ENCODE results near the gene ARMH4. TPM values are rescaled to one million over a fixed set of nuclear protein-coding genes. Genes with fewer than 3 reads are reported as not detected.
A peak's percentile ranks its signal among the peaks of the same experiment; 100 is the strongest.

The ARMH4 gene
- total and polyA plus RNA-seq, 10 of the 15 experiments (the other 5 are each of a cell fraction or from before 2014, with no cell fraction given): 0.50 to 0.97 (median 0.60) TPM; not detected in 7

DNA sequence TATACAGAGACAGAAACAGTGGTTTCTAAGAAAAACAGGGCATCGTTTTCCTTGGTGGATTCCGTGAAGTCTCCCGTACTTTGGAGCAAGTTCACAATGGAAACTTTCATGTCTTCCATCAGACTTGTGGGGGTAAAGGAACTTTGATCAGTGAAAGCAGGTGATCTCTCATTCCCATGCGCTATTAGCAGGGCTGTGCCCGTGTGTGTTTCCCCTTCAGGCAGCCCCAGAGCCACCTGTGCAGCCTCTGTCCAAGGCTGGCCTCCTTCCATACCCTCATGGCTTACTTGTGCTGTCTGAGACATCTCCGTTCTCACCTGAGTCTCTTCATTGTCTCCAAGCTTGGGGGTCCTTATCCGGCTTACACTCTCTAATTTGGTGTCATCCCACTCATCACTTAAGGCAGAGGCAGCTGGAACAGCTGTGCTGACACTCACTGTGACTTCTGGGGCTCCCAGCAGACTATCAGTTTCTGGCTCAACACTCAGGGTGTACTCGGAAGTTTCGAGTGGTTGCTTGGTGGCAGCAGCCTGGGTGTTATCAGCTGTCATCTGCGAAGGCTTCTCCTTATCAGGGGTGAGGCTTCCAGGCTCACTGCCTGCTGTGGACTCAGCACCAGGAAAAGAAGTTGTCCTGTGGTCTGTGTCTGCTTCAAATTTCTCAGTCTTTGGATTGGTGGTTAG is 13.8 kb downstream of the ARMH4 start:
- no TSS peak for BruUV-seq (replicated peaks)
- TF ChIP-seq RB1 (IDR thresholded peaks at IDR 0.05; ENCODE audit: borderline replicate concordance): no peak
- TF ChIP-seq FOXK2 (IDR thresholded peaks at IDR 0.05): no peak
- TF ChIP-seq ZNF217 (IDR thresholded peaks at IDR 0.05): no peak
- TF ChIP-seq MYC (IDR thresholded peaks at IDR 0.05; ENCODE audit: insufficient read depth, insufficient read length, insufficient replicate concordance, low read length, severe bottlenecking): no peak
- TF ChIP-seq FOS (IDR thresholded peaks at IDR 0.05; ENCODE audit: borderline replicate concordance, extremely low read depth, insufficient read length): no peak
- no peak for TF ChIP-seq SRF (IDR thresholded peaks at IDR 0.05; ENCODE audit: low read depth in 2 of 2, low read length in 2 of 2)
- no peak for TF ChIP-seq LARP7 (IDR thresholded peaks at IDR 0.05)
- TF ChIP-seq NFYB (IDR thresholded peaks at IDR 0.05; ENCODE audit: insufficient read depth, low read depth, low read length): no peak
- no peak for TF ChIP-seq POLR2AphosphoS2 (IDR thresholded peaks at IDR 0.05; ENCODE audit: low read depth, low read length)
- no peak for TF ChIP-seq BMI1 (IDR thresholded peaks at IDR 0.05; ENCODE audit: borderline replicate concordance)
- TF ChIP-seq, protein P1, sequence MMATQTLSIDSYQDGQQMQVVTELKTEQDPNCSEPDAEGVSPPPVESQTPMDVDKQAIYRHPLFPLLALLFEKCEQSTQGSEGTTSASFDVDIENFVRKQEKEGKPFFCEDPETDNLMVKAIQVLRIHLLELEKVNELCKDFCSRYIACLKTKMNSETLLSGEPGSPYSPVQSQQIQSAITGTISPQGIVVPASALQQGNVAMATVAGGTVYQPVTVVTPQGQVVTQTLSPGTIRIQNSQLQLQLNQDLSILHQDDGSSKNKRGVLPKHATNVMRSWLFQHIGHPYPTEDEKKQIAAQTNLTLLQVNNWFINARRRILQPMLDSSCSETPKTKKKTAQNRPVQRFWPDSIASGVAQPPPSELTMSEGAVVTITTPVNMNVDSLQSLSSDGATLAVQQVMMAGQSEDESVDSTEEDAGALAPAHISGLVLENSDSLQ (IDR thresholded peaks at IDR 0.05): no peak
- TF ChIP-seq TCF12 (IDR thresholded peaks at IDR 0.05; ENCODE audit: low read depth, low read length): no peak
- TF ChIP-seq ZSCAN29 (IDR thresholded peaks at IDR 0.05): no peak
- TF ChIP-seq HDAC6 (IDR thresholded peaks at IDR 0.05; ENCODE audit: unreplicated experiment): no peak
- no peak for TF ChIP-seq GATAD2B (conservative IDR thresholded peaks at IDR 0.05; ENCODE audit: low read depth)
- TF ChIP-seq STAT3 (IDR thresholded peaks at IDR 0.05; ENCODE audit: low read depth, low read length): no peak
- no peak for TF ChIP-seq TBL1XR1 (IDR thresholded peaks at IDR 0.05; ENCODE audit: low read depth, low read length)
- TF ChIP-seq CBFB (IDR thresholded peaks at IDR 0.05; ENCODE audit: low read depth): no peak
- TF ChIP-seq, protein P2, sequence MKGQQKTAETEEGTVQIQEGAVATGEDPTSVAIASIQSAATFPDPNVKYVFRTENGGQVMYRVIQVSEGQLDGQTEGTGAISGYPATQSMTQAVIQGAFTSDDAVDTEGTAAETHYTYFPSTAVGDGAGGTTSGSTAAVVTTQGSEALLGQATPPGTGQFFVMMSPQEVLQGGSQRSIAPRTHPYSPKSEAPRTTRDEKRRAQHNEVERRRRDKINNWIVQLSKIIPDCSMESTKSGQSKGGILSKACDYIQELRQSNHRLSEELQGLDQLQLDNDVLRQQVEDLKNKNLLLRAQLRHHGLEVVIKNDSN (IDR thresholded peaks at IDR 0.05; ENCODE audit: borderline replicate concordance, extremely low read length, insufficient read depth, low read depth, low read length): no peak
- TF ChIP-seq, protein P3, sequence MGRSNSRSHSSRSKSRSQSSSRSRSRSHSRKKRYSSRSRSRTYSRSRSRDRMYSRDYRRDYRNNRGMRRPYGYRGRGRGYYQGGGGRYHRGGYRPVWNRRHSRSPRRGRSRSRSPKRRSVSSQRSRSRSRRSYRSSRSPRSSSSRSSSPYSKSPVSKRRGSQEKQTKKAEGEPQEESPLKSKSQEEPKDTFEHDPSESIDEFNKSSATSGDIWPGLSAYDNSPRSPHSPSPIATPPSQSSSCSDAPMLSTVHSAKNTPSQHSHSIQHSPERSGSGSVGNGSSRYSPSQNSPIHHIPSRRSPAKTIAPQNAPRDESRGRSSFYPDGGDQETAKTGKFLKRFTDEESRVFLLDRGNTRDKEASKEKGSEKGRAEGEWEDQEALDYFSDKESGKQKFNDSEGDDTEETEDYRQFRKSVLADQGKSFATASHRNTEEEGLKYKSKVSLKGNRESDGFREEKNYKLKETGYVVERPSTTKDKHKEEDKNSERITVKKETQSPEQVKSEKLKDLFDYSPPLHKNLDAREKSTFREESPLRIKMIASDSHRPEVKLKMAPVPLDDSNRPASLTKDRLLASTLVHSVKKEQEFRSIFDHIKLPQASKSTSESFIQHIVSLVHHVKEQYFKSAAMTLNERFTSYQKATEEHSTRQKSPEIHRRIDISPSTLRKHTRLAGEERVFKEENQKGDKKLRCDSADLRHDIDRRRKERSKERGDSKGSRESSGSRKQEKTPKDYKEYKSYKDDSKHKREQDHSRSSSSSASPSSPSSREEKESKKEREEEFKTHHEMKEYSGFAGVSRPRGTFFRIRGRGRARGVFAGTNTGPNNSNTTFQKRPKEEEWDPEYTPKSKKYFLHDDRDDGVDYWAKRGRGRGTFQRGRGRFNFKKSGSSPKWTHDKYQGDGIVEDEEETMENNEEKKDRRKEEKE (IDR thresholded peaks at IDR 0.05): no peak
- FAIRE-seq (no peak), ATAC-seq (peak; percentile 66), DNase-seq (ENCODE audit: low read depth, low spot score) (no peak)
- H3K4me1 ChIP-seq (ENCODE audit: control insufficient read depth, insufficient read depth, low read length): no peaks in the 10 kb centered on the region
- ChIA-PET POLR2A (no interaction called here), CTCF (no interaction called here), SMC1A (ENCODE audit: uncharacterized antibody, unreplicated experiment) (no interaction called here), RAD21 (ENCODE audit: unreplicated experiment) (no interaction called here)
- H3K27ac ChIP-seq (ENCODE audit: control insufficient read depth, insufficient read depth): no peak overlapping the region
- H4K20me1 ChIP-seq (ENCODE audit: control insufficient read depth, insufficient read depth): no peaks in the 10 kb centered on the region
- no peaks in the 10 kb centered on the region for H3K79me2 ChIP-seq (ENCODE audit: control insufficient read depth, insufficient read depth, low read length)
- in situ Hi-C loops (cut with MboI): no loop called here
- H3K27me3 ChIP-seq (replicated peaks in 1 of 2; ENCODE audit: control insufficient read depth in 2 of 2, insufficient read depth in 2 of 2, low read length in 1 of 2): no peaks in the 10 kb centered on the region
- WGBS (ENCODE audit: insufficient coverage, insufficient replicate concordance, low lambda C conversion rate, missing lambda C conversion rate): 23% methylated on average over 10 of the region's 10 CpGs
- H3K36me3 ChIP-seq (ENCODE audit: control insufficient read depth in 2 of 2, insufficient read depth in 2 of 2, low read length in 1 of 2): no peaks in the 10 kb centered on the region
- no peak overlapping the region for H2AFZ ChIP-seq (ENCODE audit: control insufficient read depth, low read depth, low read length)
- no peak overlapping the region for H3K9ac ChIP-seq (ENCODE audit: control insufficient read depth, insufficient read depth, low read length)
- intact Hi-C loops (cut with micrococcal nuclease; ENCODE audit: unreplicated experiment): no loop called here
- no peaks in the 10 kb centered on the region for H3K9me3 ChIP-seq (replicated peaks; ENCODE audit: control insufficient read depth, insufficient read depth, low read length)
- no peak overlapping the region for H3K4me2 ChIP-seq (ENCODE audit: control insufficient read depth, insufficient read depth)
- no peak overlapping the region for H3K4me3 ChIP-seq
